ENCODE results near the gene GALNT7.

Gene GALNT7

GRCh38 chr4:173231916-173232315 lies 63.3 kb downstream of the GALNT7 start:
- Histone ChIP-seq H3K79me1 (ENCODE audit: low read depth, low read length) (peaks cover 3% of the 10 kb centered on the region), H4K91ac (ENCODE audit: low read depth, low read length, poor library complexity) (no peak overlapping the region), H3K23ac (ENCODE audit: low read depth, low read length, poor library complexity) (no peak overlapping the region), H3K9ac (ENCODE audit: low read depth, low read length, poor library complexity) (no peak overlapping the region), H4K8ac (ENCODE audit: low read depth, low read length) (no peak overlapping the region), H3K18ac (ENCODE audit: low read length) (no peak overlapping the region), H3K4me1 (ENCODE audit: control insufficient read depth in 2 of 2, insufficient read depth in 1 of 2, low read depth in 1 of 2, low read length in 2 of 2) (no peaks in the 10 kb centered on the region), H3K9me3 (replicated peaks in 1 of 2; ENCODE audit: control insufficient read depth in 2 of 2, insufficient read depth in 1 of 2, low read depth in 1 of 2, low read length in 2 of 2) (peaks cover 2 to 6% of the 10 kb centered on the region in 2 donors), H2BK5ac (ENCODE audit: low read length) (no peak overlapping the region), H3K4me3 (ENCODE audit: low read length in 2 of 2) (no peak overlapping the region), H2BK120ac (ENCODE audit: low read depth, low read length) (no peak overlapping the region), H3K4me2 (ENCODE audit: insufficient read depth, low read length, poor library complexity, severe bottlenecking) (no peak overlapping the region), H3K14ac (ENCODE audit: low read length) (no peak overlapping the region), H3K4ac (ENCODE audit: low read length) (no peak overlapping the region), H2BK12ac (ENCODE audit: low read length) (no peak overlapping the region), H3K27ac (replicated peaks; ENCODE audit: low read length) (no peak overlapping the region), H3K27me3 (ENCODE audit: control insufficient read depth in 3 of 3, insufficient read depth in 3 of 3, low read depth in 1 of 3, low read length in 3 of 3) (no peaks in the 10 kb centered on the region), H2AFZ (ENCODE audit: low read length) (no peak overlapping the region), H2AK5ac (ENCODE audit: low read depth, low read length) (no peak overlapping the region), H2BK15ac (ENCODE audit: low read length) (no peak overlapping the region), H3K36me3 (replicated peaks in 1 of 2; ENCODE audit: control insufficient read depth in 2 of 2, insufficient read depth in 2 of 2, low read length in 2 of 2) (peaks cover 4 to 12% of the 10 kb centered on the region in 2 donors)
- WGBS, 2 donors (ENCODE audit: extremely low coverage in 2 of 2, insufficient read length in 2 of 2, insufficient replicate concordance in 1 of 2): no CpG with 5 or more reads among the region's 1 CpG
- DNase-seq (ENCODE audit: low spot score): no peak

DNA sequence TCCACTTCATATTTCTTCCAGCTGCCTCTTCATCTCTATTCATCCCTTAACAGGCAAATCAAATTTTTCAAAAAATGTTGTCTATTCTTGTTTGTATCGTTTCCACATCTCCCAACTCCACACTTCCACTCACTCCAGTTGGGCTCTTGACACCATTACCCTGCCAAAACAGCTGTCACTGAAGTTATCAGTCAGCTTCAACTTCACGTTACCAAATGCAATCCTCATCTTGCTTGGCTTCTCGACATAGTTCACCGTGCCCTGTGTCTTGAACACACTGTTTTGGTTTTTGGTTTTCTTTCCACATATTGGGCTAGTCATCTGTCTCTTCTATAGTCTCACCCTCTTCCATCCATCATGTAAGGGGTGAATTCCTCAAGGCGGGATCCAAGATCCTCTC lies 65.2 kb downstream of the GALNT7 start:
- Histone ChIP-seq H3K4me1 (ENCODE audit: control insufficient read depth in 2 of 2, insufficient read depth in 1 of 2, low read depth in 1 of 2, low read length in 2 of 2) (peaks cover 0 to 11% of the 10 kb centered on the region in 2 donors), H2BK12ac (ENCODE audit: low read length) (no peak overlapping the region), H4K91ac (ENCODE audit: low read depth, low read length, poor library complexity) (no peak overlapping the region), H2AFZ (ENCODE audit: low read length) (no peak overlapping the region), H3K4me3 (ENCODE audit: low read length in 2 of 2) (no peak overlapping the region), H3K36me3 (replicated peaks in 1 of 2; ENCODE audit: control insufficient read depth in 2 of 2, insufficient read depth in 2 of 2, low read length in 2 of 2) (peaks cover 4 to 12% of the 10 kb centered on the region in 2 donors), H3K27me3 (ENCODE audit: control insufficient read depth in 3 of 3, insufficient read depth in 3 of 3, low read depth in 1 of 3, low read length in 3 of 3) (no peaks in the 10 kb centered on the region), H3K23ac (ENCODE audit: low read depth, low read length, poor library complexity) (no peak overlapping the region), H3K9me3 (replicated peaks in 1 of 2; ENCODE audit: control insufficient read depth in 2 of 2, insufficient read depth in 1 of 2, low read depth in 1 of 2, low read length in 2 of 2) (peaks cover 2 to 6% of the 10 kb centered on the region in 2 donors), H4K8ac (ENCODE audit: low read depth, low read length) (no peak overlapping the region), H3K14ac (ENCODE audit: low read length) (no peak overlapping the region), H2BK15ac (ENCODE audit: low read length) (no peak overlapping the region), H3K18ac (ENCODE audit: low read length) (no peak overlapping the region), H2BK5ac (ENCODE audit: low read length) (no peak overlapping the region), H3K4me2 (ENCODE audit: insufficient read depth, low read length, poor library complexity, severe bottlenecking) (no peak overlapping the region), H3K9ac (ENCODE audit: low read depth, low read length, poor library complexity) (no peak overlapping the region), H2AK5ac (ENCODE audit: low read depth, low read length) (no peak overlapping the region), H3K79me1 (ENCODE audit: low read depth, low read length) (peaks cover 3% of the 10 kb centered on the region), H3K27ac (replicated peaks; ENCODE audit: low read length) (no peak overlapping the region), H3K4ac (ENCODE audit: low read length) (no peak overlapping the region), H2BK120ac (ENCODE audit: low read depth, low read length) (no peak overlapping the region)
- no peak for DNase-seq (ENCODE audit: low spot score)
- WGBS, 2 donors (ENCODE audit: extremely low coverage in 2 of 2, insufficient read length in 2 of 2, insufficient replicate concordance in 1 of 2): no CpG with 5 or more reads among the region's 5 CpGs

DNA sequence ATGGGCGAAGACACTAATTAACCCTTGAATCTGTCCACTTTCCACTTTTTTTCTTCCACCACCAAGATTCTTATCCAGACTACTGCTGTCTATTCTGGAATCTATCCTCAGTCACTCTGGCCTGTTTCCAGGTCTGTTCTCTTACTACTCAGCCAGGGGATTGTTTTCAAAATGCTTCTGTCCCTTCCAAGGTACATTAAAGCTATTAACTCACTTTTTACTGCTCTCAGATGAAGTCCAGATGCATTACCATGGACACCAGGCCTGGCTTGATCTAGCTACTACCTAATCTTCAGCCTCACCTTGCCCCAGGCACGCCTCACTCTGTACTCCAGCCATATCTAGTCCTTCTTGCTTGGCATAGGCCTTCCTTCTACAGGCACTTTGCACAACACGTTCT lies 66.4 kb downstream of the GALNT7 start:
- Histone ChIP-seq H2BK120ac (ENCODE audit: low read depth, low read length) (no peak overlapping the region), H3K9ac (ENCODE audit: low read depth, low read length, poor library complexity) (no peak overlapping the region), H3K4me3 (ENCODE audit: low read length in 2 of 2) (no peak overlapping the region), H3K27ac (replicated peaks; ENCODE audit: low read length) (no peak overlapping the region), H3K4ac (ENCODE audit: low read length) (no peak overlapping the region), H3K14ac (ENCODE audit: low read length) (no peak overlapping the region), H3K4me2 (ENCODE audit: insufficient read depth, low read length, poor library complexity, severe bottlenecking) (no peak overlapping the region), H4K91ac (ENCODE audit: low read depth, low read length, poor library complexity) (no peak overlapping the region), H2AK5ac (ENCODE audit: low read depth, low read length) (no peak overlapping the region), H3K9me3 (replicated peaks in 1 of 2; ENCODE audit: control insufficient read depth in 2 of 2, insufficient read depth in 1 of 2, low read depth in 1 of 2, low read length in 2 of 2) (peaks cover 2 to 6% of the 10 kb centered on the region in 2 donors), H3K23ac (ENCODE audit: low read depth, low read length, poor library complexity) (no peak overlapping the region), H3K18ac (ENCODE audit: low read length) (no peak overlapping the region), H4K8ac (ENCODE audit: low read depth, low read length) (no peak overlapping the region), H2BK15ac (ENCODE audit: low read length) (no peak overlapping the region), H2BK5ac (ENCODE audit: low read length) (no peak overlapping the region), H2BK12ac (ENCODE audit: low read length) (no peak overlapping the region), H3K36me3 (replicated peaks in 1 of 2; ENCODE audit: control insufficient read depth in 2 of 2, insufficient read depth in 2 of 2, low read length in 2 of 2) (peaks cover 4 to 12% of the 10 kb centered on the region in 2 donors), H2AFZ (ENCODE audit: low read length) (no peak overlapping the region), H3K79me1 (ENCODE audit: low read depth, low read length) (peaks cover 3% of the 10 kb centered on the region), H3K4me1 (ENCODE audit: control insufficient read depth in 2 of 2, insufficient read depth in 1 of 2, low read depth in 1 of 2, low read length in 2 of 2) (peaks cover 0 to 11% of the 10 kb centered on the region in 2 donors), H3K27me3 (ENCODE audit: control insufficient read depth in 3 of 3, insufficient read depth in 3 of 3, low read depth in 1 of 3, low read length in 3 of 3) (no peaks in the 10 kb centered on the region)
- no peak for DNase-seq (ENCODE audit: low spot score)
- WGBS, 2 donors (ENCODE audit: extremely low coverage in 2 of 2, insufficient read length in 2 of 2, insufficient replicate concordance in 1 of 2): no CpG with 5 or more reads among the region's 3 CpGs

DNA sequence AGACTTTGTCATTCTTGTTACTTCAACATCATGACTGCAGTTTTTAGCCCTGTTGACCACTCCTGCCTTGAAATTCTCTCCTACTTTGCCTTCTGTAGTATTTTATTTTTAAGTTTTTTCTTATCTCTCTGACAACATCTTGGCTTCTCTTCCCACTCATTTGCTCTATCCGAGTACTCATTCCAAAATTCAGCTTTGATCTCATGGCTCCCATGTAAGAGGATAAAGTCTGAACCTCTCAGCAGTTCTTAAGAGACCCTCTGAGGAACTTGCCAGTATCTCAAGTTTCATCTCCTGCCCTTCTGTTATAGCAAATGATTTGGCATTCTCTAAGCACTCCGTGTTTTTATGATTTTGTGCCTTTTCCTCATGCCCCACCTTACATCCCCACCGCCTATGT lies 67.7 kb downstream of the GALNT7 start:
- peaks cover 4 to 12% of the 10 kb centered on the region in 2 donors for H3K36me3 ChIP-seq (replicated peaks in 1 of 2; ENCODE audit: control insufficient read depth in 2 of 2, insufficient read depth in 2 of 2, low read length in 2 of 2)
- H3K4me2 ChIP-seq (ENCODE audit: insufficient read depth, low read length, poor library complexity, severe bottlenecking): no peak overlapping the region
- H2AFZ ChIP-seq (ENCODE audit: low read length): no peak overlapping the region
- no peak overlapping the region for H2BK120ac ChIP-seq (ENCODE audit: low read depth, low read length)
- H3K23ac ChIP-seq (ENCODE audit: low read depth, low read length, poor library complexity): no peak overlapping the region
- no CpG with 5 or more reads among the region's 3 CpGs for whole genome bisulfite sequencing, 2 donors (ENCODE audit: extremely low coverage in 2 of 2, insufficient read length in 2 of 2, insufficient replicate concordance in 1 of 2)
- H3K4ac ChIP-seq (ENCODE audit: low read length): no peak overlapping the region
- no peak overlapping the region for H3K4me3 ChIP-seq (ENCODE audit: low read length in 2 of 2)
- no peak overlapping the region for H3K14ac ChIP-seq (ENCODE audit: low read length)
- no peak overlapping the region for H4K8ac ChIP-seq (ENCODE audit: low read depth, low read length)
- no peak overlapping the region for H3K27ac ChIP-seq (replicated peaks; ENCODE audit: low read length)
- H3K27me3 ChIP-seq (ENCODE audit: control insufficient read depth in 3 of 3, insufficient read depth in 3 of 3, low read depth in 1 of 3, low read length in 3 of 3): no peaks in the 10 kb centered on the region
- peaks cover 0 to 11% of the 10 kb centered on the region in 2 donors for H3K4me1 ChIP-seq (ENCODE audit: control insufficient read depth in 2 of 2, insufficient read depth in 1 of 2, low read depth in 1 of 2, low read length in 2 of 2)
- H3K79me1 ChIP-seq (ENCODE audit: low read depth, low read length): peaks cover 3% of the 10 kb centered on the region
- H3K18ac ChIP-seq (ENCODE audit: low read length): no peak overlapping the region
- no peak overlapping the region for H2BK5ac ChIP-seq (ENCODE audit: low read length)
- no peak overlapping the region for H2AK5ac ChIP-seq (ENCODE audit: low read depth, low read length)
- H2BK15ac ChIP-seq (ENCODE audit: low read length): no peak overlapping the region
- no peak overlapping the region for H2BK12ac ChIP-seq (ENCODE audit: low read length)
- DNase-seq (ENCODE audit: low spot score): no peak
- no peak overlapping the region for H3K9ac ChIP-seq (ENCODE audit: low read depth, low read length, poor library complexity)
- peaks cover 2 to 6% of the 10 kb centered on the region in 2 donors for H3K9me3 ChIP-seq (replicated peaks in 1 of 2; ENCODE audit: control insufficient read depth in 2 of 2, insufficient read depth in 1 of 2, low read depth in 1 of 2, low read length in 2 of 2)
- no peak overlapping the region for H4K91ac ChIP-seq (ENCODE audit: low read depth, low read length, poor library complexity)

Data from neuronal stem cell (in vitro differentiated cells).